Raji (cell line): Measurements from ENCODE around the gene ZBTB37.

ENCODE experiments used
- POLR2A ChIP-seq: IDR thresholded peaks from 2 replicates; pipeline ENCODE4 v1.6.1; 2011; ENCODE audit warnings: low read depth, low read length, control low read depth; ENCODE audit not compliant: insufficient read depth

Gene ZBTB37

GRCh38 chr1:173862146-173862768, 5.9 kb upstream of the ZBTB37 start:
- TF ChIP-seq POLR2A = peak; percentile 53; the same call in 1 of the 2 replicates

- peak; percentile 27; the same call in 1 of the 2 replicates for TF ChIP-seq POLR2A
Observed at GRCh38 chr1:173862769-173863223, 5.4 kb upstream of the ZBTB37 start.

GRCh38 chr1:173863224-173864161, 4.7 kb upstream of the ZBTB37 start:
- TF ChIP-seq POLR2A = no peak; the same call in 1 of the 2 replicates

- TF ChIP-seq POLR2A = no peak
Observed at GRCh38 chr1:173864179-173864867, 3.9 kb upstream of the ZBTB37 start.

GRCh38 chr1:173865468-173866164, 2.6 kb upstream of the ZBTB37 start:
- peak; percentile 4; the same call in 1 of the 2 replicates for TF ChIP-seq POLR2A

- peak; percentile 37; the same call in 1 of the 2 replicates for TF ChIP-seq POLR2A
Observed at GRCh38 chr1:173866413-173867115, 1.6 kb upstream of the ZBTB37 start.

- TF ChIP-seq POLR2A = no peak
Observed at GRCh38 chr1:173867141-173867752, 933 bp upstream of the ZBTB37 start.

- peak; percentile 100 for TF ChIP-seq POLR2A
Observed at GRCh38 chr1:173867753-173868265, 371 bp upstream of the ZBTB37 start, which contains the start of gene GAS5. GAS5 (minus strand) TSS chr1:173867989.

- no peak for TF ChIP-seq POLR2A
Observed at GRCh38 chr1:173869021-173869359, 810 bp downstream of the ZBTB37 start.

- peak; percentile 59; the same call in 1 of the 2 replicates for TF ChIP-seq POLR2A
Observed at GRCh38 chr1:173870252-173871075, 2.3 kb downstream of the ZBTB37 start.

- no peak for TF ChIP-seq POLR2A
Observed at GRCh38 chr1:173871091-173871490, 2.9 kb downstream of the ZBTB37 start.

GRCh38 chr1:173871500-173871899, 3.3 kb downstream of the ZBTB37 start:
- no peak for TF ChIP-seq POLR2A

GRCh38 chr1:173876732-173877131, 8.6 kb downstream of the ZBTB37 start:
- TF ChIP-seq POLR2A = no peak

GRCh38 chr1:173878251-173878650, 10.1 kb downstream of the ZBTB37 start:
- no peak for TF ChIP-seq POLR2A
